Thymus (tissue), 11 donors: ENCODE results near the gene PPM1H. TPM values are rescaled to one million over a fixed set of nuclear protein-coding genes. Genes with fewer than 3 reads are reported as not detected.
A peak's percentile ranks its signal among the peaks of the same experiment; 100 is the strongest.
"Not testable (repeated sequence)": the region's sequence is repeated elsewhere in the genome, so short reads cannot be mapped to it uniquely, and the experiment has no call there.

ENCODE experiments used
- DNase-seq, 9 donors: peaks; one replicate each; pipeline ENCODE4 v3.0.0-alpha.2; 2013; ENCODE audit warnings: low spot score in 9 of 9, low read depth in 6 of 9, missing footprints in 1 of 9
- H3K27ac ChIP-seq, 2 donors: one replicate each; pipeline ENCODE4 v1.5.1; 2013; ENCODE audit warnings: control low read depth in 1 of 2, low read depth in 1 of 2, low read length in 1 of 2, mild to moderate bottlenecking in 1 of 2, moderate library complexity in 1 of 2
- H3K27me3 ChIP-seq, 2 donors: one replicate each; pipeline ENCODE4 v1.5.1; 2013; ENCODE audit warnings: low read length in 1 of 2; ENCODE audit not compliant: control insufficient read depth in 2 of 2, insufficient read depth in 1 of 2
- H3K36me3 ChIP-seq, 2 donors: one replicate each; pipeline ENCODE4 v1.5.1; 2013; ENCODE audit warnings: low read length in 1 of 2, mild to moderate bottlenecking in 1 of 2, moderate library complexity in 1 of 2; ENCODE audit not compliant: control insufficient read depth in 2 of 2, insufficient read depth in 2 of 2
- H3K4me1 ChIP-seq, 2 donors: one replicate each; pipeline ENCODE4 v1.5.1; 2013; ENCODE audit warnings: low read length in 2 of 2; ENCODE audit not compliant: control insufficient read depth in 2 of 2, insufficient read depth in 2 of 2
- H3K4me3 ChIP-seq, 2 donors: one replicate each; pipeline ENCODE4 v1.5.1; 2013; ENCODE audit warnings: low read length in 2 of 2, control low read depth in 1 of 2, mild to moderate bottlenecking in 1 of 2
- H3K9me3 ChIP-seq, 2 donors: one replicate each; pipeline ENCODE4 v1.5.1; 2013; ENCODE audit warnings: low read length in 1 of 2, mild to moderate bottlenecking in 1 of 2; ENCODE audit not compliant: control insufficient read depth in 2 of 2, insufficient read depth in 1 of 2
- WGBS: extraction: QIAGEN DNeasy Blood & Tissue Kit; methylation state at CpG from one replicate; pipeline ENCODE4 v1.1.7; 2013; 5-methylcytosine and 5-hydroxymethylcytosine counted together
- polyA plus RNA-seq: library from polyadenylated mRNA; stranded (reverse); fragments of 200-250 nt; gene quantifications from one replicate; pipeline ENCODE4 v1.2.3, GENCODE V29; 2013
- total RNA-seq: library from RNA; stranded (reverse); fragments of 120-200 nt; gene quantifications from one replicate; pipeline ENCODE4 v1.2.4, GENCODE V29; 2013
- donor health status: healthy.

PPM1H gene
- total and polyA plus RNA-seq, 2 donors = 3.6 to 7.8 TPM

GRCh38 chr12:62832558-62832957, 102.4 kb downstream of the PPM1H start:
- Histone ChIP-seq H3K27me3 (no peaks in the 10 kb centered on the region), H3K4me1 (no peaks in the 10 kb centered on the region)
- WGBS = 77% methylated on average over 3 of the region's 3 CpGs

DNA sequence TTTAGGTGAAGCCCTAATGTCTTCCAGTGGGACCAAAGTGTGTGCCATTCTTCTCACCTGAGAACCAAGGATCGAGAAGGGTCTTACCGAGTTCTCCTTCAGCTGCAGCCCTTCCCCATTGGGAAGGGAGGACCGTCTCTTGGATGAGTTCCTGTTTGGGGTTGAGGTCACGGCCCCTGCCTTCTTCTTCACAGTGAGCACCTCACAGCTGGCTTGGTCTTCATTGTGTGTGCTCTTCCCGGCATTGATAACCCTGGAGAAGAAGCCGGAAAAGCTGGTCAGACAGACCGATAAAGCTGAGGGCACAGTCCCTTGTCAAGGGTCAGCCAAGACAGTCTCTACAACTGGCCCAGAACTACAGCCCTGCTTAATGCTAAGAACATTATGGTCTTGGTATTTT, 102.9 kb downstream of the PPM1H start:
- H3K36me3 ChIP-seq = no peaks in the 10 kb centered on the region
- no peak for DNase-seq
- H3K27ac ChIP-seq = no peak overlapping the region
- no peaks in the 10 kb centered on the region for H3K9me3 ChIP-seq
- no peaks in the 10 kb centered on the region for H3K4me1 ChIP-seq
- H3K27me3 ChIP-seq = no peaks in the 10 kb centered on the region
- 95% methylated on average over 7 of the region's 7 CpGs for WGBS
- no peak overlapping the region for H3K4me3 ChIP-seq

More at GRCh38 chr12:62832558-62832957, 102.4 kb downstream of the PPM1H start:
- H3K27ac ChIP-seq = no peak overlapping the region
- no peaks in the 10 kb centered on the region for H3K36me3 ChIP-seq
- H3K4me3 ChIP-seq = no peak overlapping the region
- DNase-seq = no peak
- H3K9me3 ChIP-seq = no peaks in the 10 kb centered on the region

GRCh38 chr12:62827855-62828254, 107.1 kb downstream of the PPM1H start:
- no peaks in the 10 kb centered on the region for H3K4me1 ChIP-seq
- WGBS = 97% methylated on average over 2 of the region's 2 CpGs
- H3K9me3 ChIP-seq = no peaks in the 10 kb centered on the region
- H3K27ac ChIP-seq = no peak overlapping the region
- H3K27me3 ChIP-seq = no peaks in the 10 kb centered on the region
- no peak for DNase-seq
- no peak overlapping the region for H3K4me3 ChIP-seq
- H3K36me3 ChIP-seq = no peaks in the 10 kb centered on the region

- H3K4me3 ChIP-seq = no peak overlapping the region
- no peaks in the 10 kb centered on the region for H3K36me3 ChIP-seq
- DNase-seq = no peak
- WGBS = 99% methylated on average over 2 of the region's 2 CpGs
- H3K27me3 ChIP-seq = no peaks in the 10 kb centered on the region
- H3K27ac ChIP-seq = no peak overlapping the region
- H3K4me1 ChIP-seq = no peaks in the 10 kb centered on the region
- H3K9me3 ChIP-seq = no peaks in the 10 kb centered on the region
Measured at GRCh38 chr12:62827042-62827441, 107.9 kb downstream of the PPM1H start.

GRCh38 chr12:62817556-62818271, 117.2 kb downstream of the PPM1H start:
- WGBS = 48% methylated on average over 9 of the region's 9 CpGs
- peaks cover 4 to 7% of the 10 kb centered on the region in 2 donors for H3K4me1 ChIP-seq
- no peaks in the 10 kb centered on the region for H3K36me3 ChIP-seq
- no peaks in the 10 kb centered on the region for H3K9me3 ChIP-seq
- H3K4me3 ChIP-seq = no peak overlapping the region
- peak in 1 of 9 donors; percentile 15 for DNase-seq
- H3K27me3 ChIP-seq = no peaks in the 10 kb centered on the region
- H3K27ac ChIP-seq = no peak overlapping the region

DNA sequence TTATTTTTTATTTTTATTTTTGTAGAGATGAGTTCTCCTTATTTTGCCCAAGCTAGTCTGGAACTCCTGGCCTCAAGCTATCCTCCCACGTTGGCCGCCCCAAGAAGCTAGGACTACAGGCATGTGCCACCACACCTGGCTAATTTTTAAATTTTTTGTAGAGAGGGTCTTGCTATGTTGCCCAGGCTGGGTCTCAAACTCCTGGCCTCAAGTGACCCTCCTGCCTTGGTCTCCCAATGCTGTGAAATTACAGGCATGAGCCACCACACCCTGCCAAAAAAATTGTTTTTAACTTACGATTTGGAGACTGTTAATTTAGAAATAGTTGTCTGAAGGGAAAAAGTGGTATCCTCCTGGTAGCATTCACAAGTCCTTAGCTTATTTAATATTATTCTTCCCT, 120.7 kb downstream of the PPM1H start:
- DNase-seq = no peak
- 97% methylated on average over 3 of the region's 3 CpGs for whole genome bisulfite sequencing

GRCh38 chr12:62813031-62813829, 121.7 kb downstream of the PPM1H start:
- WGBS = 10% methylated on average over 18 of the region's 18 CpGs
- DNase-seq = peak in 7 of 9 donors; percentile 42 to 77 (median 61)

More for the DNA sequence above, 120.7 kb downstream of the PPM1H start:
- no peak overlapping the region for H3K27ac ChIP-seq
- H3K4me3 ChIP-seq = no peak overlapping the region
- H3K27me3 ChIP-seq = no peaks in the 10 kb centered on the region
- peaks cover 5 to 8% of the 10 kb centered on the region in 2 donors for H3K4me1 ChIP-seq
- H3K36me3 ChIP-seq = no peaks in the 10 kb centered on the region
- no peaks in the 10 kb centered on the region for H3K9me3 ChIP-seq

GRCh38 chr12:62811481-62811880, 123.5 kb downstream of the PPM1H start:
- not testable (repeated sequence) for H3K27ac ChIP-seq, H3K4me1 ChIP-seq, H3K4me3 ChIP-seq, H3K27me3 ChIP-seq, H3K36me3 ChIP-seq, DNase-seq, H3K9me3 ChIP-seq
- 85% methylated on average over 4 of the region's 4 CpGs for WGBS

More at GRCh38 chr12:62813031-62813829, 121.7 kb downstream of the PPM1H start:
- H3K27ac ChIP-seq = peak overlapping the region in 1 of 2 donors; percentile 2
- H3K27me3 ChIP-seq = no peaks in the 10 kb centered on the region
- H3K4me1 ChIP-seq = peaks cover 5 to 8% of the 10 kb centered on the region in 2 donors
- no peaks in the 10 kb centered on the region for H3K36me3 ChIP-seq
- H3K9me3 ChIP-seq = no peaks in the 10 kb centered on the region
- H3K4me3 ChIP-seq = peak overlapping the region; percentile 24 to 25

- Histone ChIP-seq H3K27me3 (no peaks in the 10 kb centered on the region), H3K9me3 (no peaks in the 10 kb centered on the region), H3K4me1 (peaks cover 5 to 7% of the 10 kb centered on the region in 2 donors), H3K4me3 (no peak overlapping the region), H3K36me3 (no peaks in the 10 kb centered on the region), H3K27ac (no peak overlapping the region)
- DNase-seq = no peak
- 63% methylated on average over 4 of the region's 4 CpGs for WGBS
Measured at GRCh38 chr12:62808166-62808879, 126.6 kb downstream of the PPM1H start.
